Right lobe of liver (tissue), 4 donors: ENCODE measurements around the gene COL4A3.

Experiments used
- CTCF ChIP-seq, 4 donors: fragments of 200-600 bp in 3 of 4; fragments of 450-650 bp in 1 of 4; IDR thresholded peaks; one replicate each; pipeline versions ENCODE4 v1.5.1 to v1.8.0; 2016 to 2022; ENCODE audit warnings: antibody characterized with exemption in 4 of 4, mild to moderate bottlenecking in 2 of 4
- POLR2A ChIP-seq: fragments of 450-650 bp; IDR thresholded peaks from one replicate; pipeline ENCODE4 v1.6.1; 2017; ENCODE audit warnings: antibody characterized with exemption, mild to moderate bottlenecking
- donor health status: DM: no; HTN: no; CAD: no.
- donor health status: DM: no; HTN: no; CAD: no.
- donor health status: DM: no; HTN: yes; CAD: no.

- TF ChIP-seq CTCF (IDR thresholded peaks at IDR 0.05) (no peak), POLR2A (no peak)
These were observed 95.6 kb downstream of the COL4A3 start for GRCh38 chr2:227260041-227260440.
